Stimulated activated naive CD8-positive, alpha-beta T cell treated with anti-CD3 and anti-CD28 coated beads, Interleukin-15, Interleukin-2, amounts not matched to agents 100 ng/mL and 50 ng/mL, for 24 hours (primary cell): ENCODE results near the gene STK11.

Source experiments
- H3K27ac Mint-ChIP-seq: one replicate; pipeline ENCODE4 v1.8.0; 2021; ENCODE audit warnings: mild to moderate bottlenecking, mixed read lengths
- H3K27me3 Mint-ChIP-seq: one replicate; pipeline ENCODE4 v1.8.0; 2021; ENCODE audit warnings: mixed read lengths
- H3K36me3 Mint-ChIP-seq: one replicate; pipeline ENCODE4 v1.8.0; 2021; ENCODE audit warnings: low read depth, mixed read lengths
- H3K4me1 Mint-ChIP-seq: one replicate; pipeline ENCODE4 v1.8.0; 2021; ENCODE audit warnings: low read depth, mixed read lengths
- H3K4me3 Mint-ChIP-seq: one replicate; pipeline ENCODE4 v1.8.0; 2021; ENCODE audit warnings: mild to moderate bottlenecking, mixed read lengths
- H3K9me3 Mint-ChIP-seq: one replicate; pipeline ENCODE4 v1.8.0; 2021; ENCODE audit warnings: mixed read lengths

Gene STK11

DNA sequence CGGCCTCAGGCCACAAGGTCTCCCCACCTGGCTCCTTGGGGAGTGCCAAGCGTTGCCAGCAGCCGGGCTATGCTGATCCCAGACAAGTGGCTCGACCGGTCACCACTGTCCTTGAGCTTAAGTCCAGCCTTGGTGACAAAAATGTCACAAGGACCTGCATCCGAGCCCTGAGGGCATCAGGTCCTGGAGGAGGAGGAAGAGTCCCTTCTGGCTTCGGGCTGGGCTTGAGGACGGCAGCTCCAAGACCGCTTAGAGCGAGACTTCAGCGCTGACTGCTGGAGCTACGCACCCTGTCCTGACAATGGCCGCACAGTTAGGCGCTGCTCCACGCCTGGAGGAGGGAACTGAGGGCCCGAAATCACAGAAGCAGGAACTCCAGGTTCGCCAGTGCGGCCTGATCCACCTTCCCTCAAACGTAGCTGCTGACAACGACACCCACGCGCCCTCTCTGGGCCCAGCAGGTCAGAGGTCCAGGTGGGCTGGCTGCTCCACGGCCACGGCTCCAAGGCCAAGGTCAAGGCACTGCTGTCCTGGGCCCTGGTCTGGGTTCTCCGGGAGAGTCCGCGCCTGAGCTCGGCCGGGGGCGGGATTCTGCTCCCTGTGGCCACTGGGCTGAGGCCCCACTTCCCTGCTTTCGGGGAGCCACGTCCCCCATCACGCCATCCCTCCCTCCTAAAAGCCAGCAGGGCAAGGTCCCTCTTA is 38.6 kb upstream of the STK11 start:
- Mint-ChIP-seq H3K4me1 (peaks cover 33% of the 10 kb centered on the region), H3K36me3 (peaks cover 8% of the 10 kb centered on the region), H3K27me3 (no peaks in the 10 kb centered on the region), H3K27ac (no peak overlapping the region), H3K9me3 (peaks cover 7% of the 10 kb centered on the region), H3K4me3 (no peak overlapping the region)

- H3K4me1 Mint-ChIP-seq: peaks cover 31% of the 10 kb centered on the region
- H3K27me3 Mint-ChIP-seq: no peaks in the 10 kb centered on the region
- peaks cover 8% of the 10 kb centered on the region for H3K36me3 Mint-ChIP-seq
- H3K9me3 Mint-ChIP-seq: peaks cover 7% of the 10 kb centered on the region
- H3K4me3 Mint-ChIP-seq: no peak overlapping the region
- H3K27ac Mint-ChIP-seq: no peak overlapping the region
Observed at GRCh38 chr19:1167687-1168571, 37.6 kb upstream of the STK11 start.

DNA sequence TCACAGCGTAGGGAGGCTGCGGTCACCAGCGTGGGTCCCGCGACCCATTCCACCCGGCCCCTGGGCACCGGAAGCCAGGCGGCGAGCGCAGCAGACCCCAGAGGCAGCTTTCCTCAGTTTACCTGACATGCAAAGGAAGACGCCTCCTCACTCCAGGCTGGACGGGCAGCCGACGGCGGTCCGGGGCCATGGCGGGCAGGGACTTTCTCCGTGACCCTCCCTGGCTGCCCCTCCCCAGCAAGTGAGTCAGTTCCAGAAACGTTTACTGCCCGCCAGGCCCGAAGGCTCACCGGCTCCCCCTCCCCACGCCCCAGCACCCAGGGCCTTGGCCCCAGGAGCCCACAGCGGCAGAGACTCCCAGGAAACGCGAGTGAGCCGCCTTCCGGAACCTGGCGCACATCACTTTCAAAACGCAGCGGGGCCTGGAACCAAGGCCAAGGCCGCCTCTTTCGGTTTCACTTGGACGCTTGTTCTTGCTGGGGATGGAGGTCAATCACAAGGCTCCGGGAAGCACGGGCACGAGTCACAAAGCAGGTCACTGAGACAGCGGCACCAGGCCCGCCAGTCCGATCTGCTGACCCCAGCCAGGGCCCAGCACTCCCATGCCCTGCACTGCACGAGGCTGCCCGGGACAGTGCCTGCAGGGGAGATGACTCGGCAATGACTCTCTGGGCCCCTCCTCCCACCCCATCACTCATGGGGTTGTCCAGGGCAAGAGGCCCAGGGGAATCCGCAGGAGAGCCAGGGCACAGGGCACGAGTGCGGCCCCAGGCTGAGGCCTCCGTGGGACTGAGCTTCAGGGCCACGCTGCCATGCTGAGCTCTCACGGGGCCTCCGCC is 36.8 kb upstream of the STK11 start:
- Mint-ChIP-seq H3K4me1 (peaks cover 29% of the 10 kb centered on the region), H3K4me3 (no peak overlapping the region), H3K27ac (no peak overlapping the region), H3K36me3 (peaks cover 8% of the 10 kb centered on the region), H3K27me3 (no peaks in the 10 kb centered on the region), H3K9me3 (peaks cover 7% of the 10 kb centered on the region)

- peaks cover 7% of the 10 kb centered on the region for H3K9me3 Mint-ChIP-seq
- no peak overlapping the region for H3K27ac Mint-ChIP-seq
- H3K27me3 Mint-ChIP-seq: no peaks in the 10 kb centered on the region
- H3K4me1 Mint-ChIP-seq: peaks cover 32% of the 10 kb centered on the region
- H3K36me3 Mint-ChIP-seq: peaks cover 8% of the 10 kb centered on the region
- no peak overlapping the region for H3K4me3 Mint-ChIP-seq
Observed at GRCh38 chr19:1169411-1169791, 36.2 kb upstream of the STK11 start.

DNA sequence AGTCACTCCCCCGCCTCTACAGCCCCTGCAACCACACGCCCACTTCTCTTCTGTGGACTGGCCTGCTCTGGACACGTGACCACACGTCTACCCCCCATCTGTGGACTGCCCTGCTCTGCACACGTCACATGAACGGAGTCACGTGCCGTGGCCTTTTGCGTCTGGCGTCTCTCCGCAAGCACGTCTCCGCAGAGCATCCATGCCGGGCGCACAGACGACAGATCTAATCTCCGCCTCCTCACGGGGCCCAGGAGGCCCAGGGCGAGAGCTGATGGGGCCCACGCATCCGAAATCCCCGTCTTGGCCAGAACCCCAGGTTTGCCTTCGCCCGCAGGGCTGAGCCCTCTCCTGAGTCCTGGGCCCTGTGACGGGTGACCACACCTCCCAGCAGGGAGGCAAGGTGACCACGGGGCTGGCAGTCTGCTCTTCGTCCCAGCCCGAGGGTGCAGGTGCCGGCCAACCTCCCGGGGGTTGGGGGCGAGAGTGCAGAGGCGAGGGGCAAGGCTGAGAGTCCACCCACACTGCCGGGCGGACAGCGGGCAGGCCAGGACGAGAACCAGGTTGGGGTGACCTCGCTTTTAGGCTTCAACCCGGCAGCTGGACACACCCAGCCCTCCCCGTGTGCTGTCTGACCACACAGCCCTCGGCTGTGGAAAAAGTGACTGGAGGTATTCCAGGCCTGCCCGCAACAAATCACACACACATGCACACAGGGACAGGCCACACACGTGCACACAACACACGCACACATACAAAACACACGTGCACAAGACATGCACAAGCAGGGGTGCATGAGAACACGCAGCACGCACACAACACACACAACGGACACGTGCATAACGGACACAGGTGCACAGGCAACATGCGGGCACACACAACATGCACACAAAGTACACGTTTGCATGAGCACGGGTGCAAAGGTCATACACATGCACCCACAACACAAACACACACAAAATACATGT is 35.4 kb upstream of the STK11 start:
- Mint-ChIP-seq H3K4me3 (peak overlapping the region; percentile 27), H3K27me3 (no peaks in the 10 kb centered on the region), H3K9me3 (peaks cover 7% of the 10 kb centered on the region), H3K36me3 (peaks cover 8% of the 10 kb centered on the region), H3K27ac (peak overlapping the region; percentile 70), H3K4me1 (peaks cover 40% of the 10 kb centered on the region)

GRCh38 chr19:1170938-1171754 is 34.4 kb upstream of the STK11 start:
- H3K9me3 Mint-ChIP-seq: peaks cover 7% of the 10 kb centered on the region
- peak overlapping the region; percentile 27 for H3K4me3 Mint-ChIP-seq
- peaks cover 8% of the 10 kb centered on the region for H3K36me3 Mint-ChIP-seq
- peak overlapping the region; percentile 33 for H3K27ac Mint-ChIP-seq
- peaks cover 44% of the 10 kb centered on the region for H3K4me1 Mint-ChIP-seq
- H3K27me3 Mint-ChIP-seq: no peaks in the 10 kb centered on the region

DNA sequence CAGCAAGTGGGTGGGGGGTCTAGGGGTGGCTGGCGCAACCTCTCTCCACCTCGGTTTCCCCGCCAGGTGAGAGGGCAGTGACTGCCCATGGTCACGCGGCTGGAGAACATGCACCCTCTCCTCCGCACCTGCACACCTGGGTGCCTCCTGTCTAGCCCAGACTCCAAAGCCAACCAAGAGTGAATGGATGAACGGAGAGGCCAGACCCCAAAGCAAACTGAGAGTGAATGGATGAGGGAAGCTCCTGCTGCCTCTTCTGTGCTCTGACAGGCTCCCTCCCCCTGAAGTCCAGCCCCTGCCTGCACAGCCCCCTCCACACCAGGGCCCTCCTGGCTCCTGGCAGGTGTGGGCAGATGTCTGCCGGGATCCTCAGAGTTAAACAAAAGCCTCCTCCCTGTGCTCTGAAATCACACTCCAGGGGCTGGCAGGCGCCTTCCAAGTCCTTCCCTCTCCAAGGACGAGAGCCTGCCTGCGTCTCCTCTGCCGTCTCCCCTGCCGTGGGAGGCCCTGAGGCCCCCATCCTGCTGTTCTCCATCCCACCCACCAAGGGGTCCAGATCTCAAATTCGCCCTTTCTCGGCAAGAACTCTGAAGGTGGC is 33.7 kb upstream of the STK11 start:
- Mint-ChIP-seq H3K27me3 (no peaks in the 10 kb centered on the region), H3K4me1 (peaks cover 44% of the 10 kb centered on the region), H3K27ac (no peak overlapping the region), H3K4me3 (peak overlapping the region; percentile 90), H3K9me3 (peaks cover 7% of the 10 kb centered on the region), H3K36me3 (peaks cover 8% of the 10 kb centered on the region)

DNA sequence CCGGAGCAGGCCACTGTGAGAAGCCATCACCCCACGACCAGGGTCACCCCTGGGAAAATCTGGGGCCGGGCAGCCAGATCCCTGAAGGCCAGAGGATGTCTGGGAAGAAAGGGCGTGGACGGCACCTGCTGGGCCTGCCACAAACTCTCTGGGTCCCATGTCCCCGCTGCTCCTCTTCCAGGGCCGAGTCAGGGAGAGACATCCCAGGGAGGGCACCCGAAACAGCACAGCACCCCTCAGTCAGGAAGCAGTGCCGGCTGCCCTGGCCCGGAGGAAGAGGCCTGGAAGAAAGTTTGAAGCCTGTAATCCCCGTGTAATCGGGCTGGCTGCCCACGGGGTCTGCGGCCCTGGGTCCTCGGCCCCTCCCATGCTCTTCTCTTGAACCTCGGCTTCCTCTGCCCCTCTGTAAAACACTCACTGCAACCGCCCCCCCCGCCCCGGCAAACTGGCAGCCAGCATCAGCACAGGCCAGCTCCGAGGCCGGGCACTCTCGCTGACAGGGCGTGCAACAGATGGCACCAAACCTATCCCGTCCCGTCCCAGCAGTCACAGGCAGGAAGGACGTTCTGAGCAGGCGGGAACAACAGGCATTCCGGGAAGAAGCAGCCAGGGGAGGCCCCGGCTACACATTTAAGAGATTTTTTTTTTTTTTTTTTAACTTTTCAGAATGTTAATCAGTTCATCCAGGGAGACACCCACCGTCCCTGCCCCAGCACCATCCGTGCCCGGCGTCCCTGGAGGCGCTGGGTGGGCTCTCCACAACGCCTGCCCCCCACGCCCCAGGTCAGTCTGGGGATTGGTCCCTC is 33.0 kb upstream of the STK11 start:
- peaks cover 7% of the 10 kb centered on the region for H3K9me3 Mint-ChIP-seq
- H3K36me3 Mint-ChIP-seq: peaks cover 8% of the 10 kb centered on the region
- H3K4me1 Mint-ChIP-seq: peaks cover 44% of the 10 kb centered on the region
- H3K4me3 Mint-ChIP-seq: peak overlapping the region; percentile 90
- no peaks in the 10 kb centered on the region for H3K27me3 Mint-ChIP-seq
- no peak overlapping the region for H3K27ac Mint-ChIP-seq

DNA sequence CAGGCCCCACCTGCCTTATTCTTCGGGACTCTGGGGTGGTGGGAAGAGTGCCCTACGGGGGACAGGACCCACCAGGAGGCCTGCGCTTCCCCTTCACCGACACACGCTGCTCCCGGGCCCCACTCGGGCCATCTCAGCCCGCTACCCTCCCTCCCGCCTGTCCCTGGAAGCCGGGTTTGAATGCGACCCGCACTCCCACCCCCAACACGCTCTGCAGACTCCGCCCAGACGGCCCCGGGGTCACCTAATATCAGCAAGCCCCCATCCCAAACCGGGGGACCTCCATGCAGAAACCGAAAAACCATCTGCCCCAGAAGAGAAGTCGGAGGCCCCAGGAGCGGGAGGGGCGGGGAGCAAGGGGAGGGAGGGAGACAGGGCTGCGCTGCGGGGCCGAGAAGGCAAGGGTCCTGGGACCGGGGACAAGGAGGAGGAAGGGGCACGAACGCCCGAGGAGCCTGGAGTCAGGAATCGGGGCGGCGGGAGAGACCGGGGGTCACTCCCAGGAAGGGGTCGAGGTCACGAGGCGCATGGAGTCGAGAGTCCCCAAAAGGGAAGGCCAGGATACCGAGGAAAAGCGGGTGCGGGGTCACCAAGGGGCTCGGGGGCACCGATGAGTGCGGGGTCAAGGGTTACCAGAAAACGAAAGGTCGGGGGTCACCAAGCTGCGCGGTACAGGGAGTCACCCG is 32.3 kb upstream of the STK11 start:
- H3K27ac Mint-ChIP-seq: peak overlapping the region; percentile 94
- no peaks in the 10 kb centered on the region for H3K27me3 Mint-ChIP-seq
- peak overlapping the region; percentile 90 for H3K4me3 Mint-ChIP-seq
- H3K4me1 Mint-ChIP-seq: peaks cover 44% of the 10 kb centered on the region
- peaks cover 8% of the 10 kb centered on the region for H3K36me3 Mint-ChIP-seq
- peaks cover 7% of the 10 kb centered on the region for H3K9me3 Mint-ChIP-seq

DNA sequence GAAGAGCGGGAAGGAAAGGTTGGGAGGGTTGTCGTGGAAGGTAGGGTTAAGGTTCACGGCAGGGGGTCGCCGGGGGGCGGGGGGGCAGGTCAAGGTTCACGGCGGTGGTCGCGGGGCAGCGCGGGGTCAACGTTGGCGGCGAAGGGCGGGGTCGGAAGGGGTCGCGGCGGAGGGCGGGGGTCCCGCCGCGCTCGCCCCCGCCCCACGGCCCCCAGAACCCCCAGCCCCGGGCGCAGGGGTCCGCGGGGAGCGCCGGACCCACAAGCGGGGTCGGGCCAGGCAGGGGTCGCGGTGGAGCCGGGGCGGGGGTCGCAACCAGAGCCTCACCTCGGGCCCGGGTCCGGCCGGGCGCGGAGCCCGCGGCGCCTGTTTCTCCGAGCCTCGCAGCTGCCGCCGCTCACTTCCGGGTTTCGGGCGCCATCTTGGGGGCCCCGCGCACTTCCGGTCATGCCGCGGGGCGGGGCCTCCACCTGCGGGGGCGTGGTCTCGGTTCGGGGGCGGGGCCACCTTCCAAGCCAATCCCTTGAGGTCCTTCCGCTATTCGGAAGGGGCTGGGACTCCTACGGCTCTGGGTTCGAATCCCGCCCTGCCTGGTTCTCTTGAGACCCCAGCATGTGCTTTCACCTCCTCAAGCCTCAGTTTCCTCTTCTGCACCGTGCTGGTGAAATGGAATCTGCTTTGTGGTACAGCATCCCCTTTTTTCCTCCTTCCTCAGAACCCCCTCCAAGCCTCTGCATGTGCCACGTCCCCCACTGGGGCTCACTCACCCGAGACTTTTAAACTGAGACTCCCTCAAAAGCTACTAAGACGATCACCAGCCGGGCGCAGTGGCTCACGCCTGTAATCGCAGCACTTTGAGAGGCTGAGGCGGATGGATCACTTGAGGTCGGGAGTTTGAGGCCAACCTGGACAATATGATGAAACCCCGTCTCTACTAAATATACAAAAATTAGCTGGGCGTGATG is 31.5 kb upstream of the STK11 start, which contains the start of gene SBNO2:
SBNO2 (minus strand) TSS at position 424 of the 965 bp plus-strand sequence. CDS start 19,992 bp downstream, outside the sequence.
- H3K9me3 Mint-ChIP-seq: peaks cover 7% of the 10 kb centered on the region
- H3K27me3 Mint-ChIP-seq: no peaks in the 10 kb centered on the region
- H3K4me1 Mint-ChIP-seq: peaks cover 41% of the 10 kb centered on the region
- H3K4me3 Mint-ChIP-seq: peak within 1 kb of the TSS; percentile 90
- H3K36me3 Mint-ChIP-seq: peaks cover 8% of the 10 kb centered on the region
- peak within 1 kb of the TSS; percentile 94 for H3K27ac Mint-ChIP-seq
